IPS DF 6.9 (cell line): ENCODE data around the gene MAML3.

ENCODE experiments used
- DNase-seq: peaks from one replicate; pipeline ENCODE4 v3.0.0-alpha.2; 2013; ENCODE audit warnings: low read depth, low spot score
- H3K27ac ChIP-seq: one replicate; pipeline ENCODE4 v1.5.1; 2013; ENCODE audit warnings: low read length, control low read depth
- H3K27me3 ChIP-seq: 2 replicates; pipeline ENCODE4 v1.6.1; 2013; ENCODE audit warnings: mild to moderate bottlenecking, low read length; ENCODE audit not compliant: control insufficient read depth, insufficient read depth
- H3K36me3 ChIP-seq: 2 replicates; pipeline ENCODE4 v1.6.1; 2013; ENCODE audit warnings: low read length; ENCODE audit not compliant: control insufficient read depth, insufficient read depth
- H3K4me1 ChIP-seq: 2 replicates; pipeline ENCODE4 v1.6.1; 2013; ENCODE audit warnings: low read length; ENCODE audit not compliant: control insufficient read depth, insufficient read depth
- H3K4me3 ChIP-seq: 2 replicates; pipeline ENCODE4 v1.5.1; 2013; ENCODE audit warnings: mild to moderate bottlenecking, low read length
- H3K9me3 ChIP-seq: 2 replicates; pipeline ENCODE4 v1.6.1; 2013; ENCODE audit warnings: low read length, inconsistent platforms; ENCODE audit not compliant: control insufficient read depth, insufficient read depth
- WGBS: extraction: QIAGEN DNeasy Blood & Tissue Kit; methylation state at CpG from one replicate; pipeline ENCODE4 v1.1.7; 2013; ENCODE audit warnings: mixed read lengths, missing lambda C conversion rate; ENCODE audit not compliant: insufficient read length, insufficient coverage; 5-methylcytosine and 5-hydroxymethylcytosine counted together

Gene MAML3

DNA sequence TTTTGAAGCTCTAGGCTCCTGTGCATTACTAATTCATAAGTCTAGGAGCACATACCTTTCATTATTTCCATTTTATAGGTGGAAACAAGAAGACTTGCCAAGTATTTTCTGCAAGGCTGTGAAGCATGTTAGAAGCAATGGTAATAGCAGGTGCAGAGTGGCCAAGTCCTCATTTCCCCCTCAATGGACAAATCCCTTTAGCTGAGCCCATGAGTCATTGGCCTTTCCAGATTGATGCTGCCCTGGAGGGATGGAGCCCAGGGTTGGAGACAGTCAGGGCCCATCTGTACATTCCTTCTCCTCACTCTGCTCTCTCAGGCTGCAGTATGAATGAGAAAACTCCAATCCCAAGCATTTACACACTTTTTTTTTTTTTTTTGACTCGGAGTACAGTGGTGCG lies 481.8 kb downstream of the MAML3 start:
- Histone ChIP-seq H3K27me3 (no peaks in the 10 kb centered on the region), H3K27ac (no peak overlapping the region), H3K36me3 (no peaks in the 10 kb centered on the region), H3K4me1 (no peaks in the 10 kb centered on the region), H3K9me3 (no peaks in the 10 kb centered on the region), H3K4me3 (no peak overlapping the region)
- no CpG with 5 or more reads among the region's 2 CpGs for WGBS
- DNase-seq, result no peak

DNA sequence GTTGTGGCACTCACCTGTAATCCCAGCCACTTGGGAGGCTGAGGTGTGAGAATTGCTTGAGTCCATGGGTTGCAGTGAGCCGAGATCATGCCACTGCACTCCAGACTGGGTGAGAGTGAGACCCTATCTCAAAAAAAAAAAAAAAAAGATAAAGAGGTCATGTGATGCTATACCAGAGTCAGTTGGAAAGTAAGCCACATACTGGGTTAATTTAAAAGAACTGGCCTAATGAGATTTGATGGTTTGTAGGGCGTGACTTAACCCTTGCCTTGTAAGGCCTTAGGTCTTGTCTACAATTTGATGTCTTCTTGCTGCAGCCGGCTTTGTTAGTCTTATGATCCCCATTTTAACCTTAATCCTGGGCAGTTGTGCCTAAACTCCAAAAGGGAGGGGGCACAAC lies 483.2 kb downstream of the MAML3 start:
- no peaks in the 10 kb centered on the region for H3K36me3 ChIP-seq
- DNase-seq, result no peak
- H3K4me3 ChIP-seq, result no peak overlapping the region
- no peaks in the 10 kb centered on the region for H3K27me3 ChIP-seq
- no peaks in the 10 kb centered on the region for H3K9me3 ChIP-seq
- H3K4me1 ChIP-seq, result no peaks in the 10 kb centered on the region
- H3K27ac ChIP-seq, result no peak overlapping the region
- no CpG with 5 or more reads among the region's 3 CpGs for WGBS

DNA sequence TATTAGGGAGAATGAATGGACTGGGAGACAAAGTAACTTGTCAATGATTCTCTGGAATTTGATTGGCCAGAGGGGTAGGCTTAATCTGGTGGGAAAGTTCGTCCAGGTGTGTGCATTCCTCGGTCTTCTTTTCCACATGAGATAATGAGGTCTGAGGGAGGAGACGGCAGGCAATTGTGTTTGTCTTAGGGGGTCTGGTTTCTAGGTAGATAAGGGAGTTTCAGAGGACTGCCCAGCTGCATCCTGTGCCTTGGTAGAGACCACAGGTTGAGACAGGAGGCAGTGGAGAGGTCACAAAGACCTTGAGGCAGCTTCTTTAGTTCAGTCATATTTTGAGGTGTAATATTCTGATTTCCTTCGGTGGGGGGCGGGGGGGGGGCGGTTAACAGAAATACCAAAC lies 484.1 kb downstream of the MAML3 start:
- no peaks in the 10 kb centered on the region for H3K36me3 ChIP-seq
- no peak for DNase-seq
- H3K4me3 ChIP-seq, result no peak overlapping the region
- H3K4me1 ChIP-seq, result no peaks in the 10 kb centered on the region
- H3K9me3 ChIP-seq, result no peaks in the 10 kb centered on the region
- no CpG with 5 or more reads among the region's 6 CpGs for WGBS
- no peak overlapping the region for H3K27ac ChIP-seq
- no peaks in the 10 kb centered on the region for H3K27me3 ChIP-seq

DNA sequence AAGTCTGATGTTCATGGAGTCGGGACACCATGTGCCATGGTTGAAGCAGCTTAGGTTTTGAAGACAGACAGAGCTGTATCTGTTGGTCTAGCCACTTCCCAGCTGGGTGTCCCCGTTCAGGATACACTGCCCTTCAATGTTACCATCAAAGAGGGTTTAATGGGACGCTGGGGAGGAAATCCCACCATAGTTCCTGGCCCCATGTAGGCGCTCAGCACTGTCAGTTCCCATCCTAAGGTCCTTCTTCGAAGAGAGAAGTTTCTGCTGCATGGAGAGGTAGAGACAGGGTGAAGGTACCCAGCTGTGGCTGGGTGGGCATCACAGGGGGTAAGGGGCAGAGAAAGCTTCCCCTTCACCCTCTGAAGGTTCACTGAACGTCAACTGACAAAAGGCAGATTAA lies 484.6 kb downstream of the MAML3 start:
- no peaks in the 10 kb centered on the region for H3K27me3 ChIP-seq
- no peak for DNase-seq
- H3K36me3 ChIP-seq, result no peaks in the 10 kb centered on the region
- no peaks in the 10 kb centered on the region for H3K4me1 ChIP-seq
- WGBS, result no CpG with 5 or more reads among the region's 6 CpGs
- H3K9me3 ChIP-seq, result no peaks in the 10 kb centered on the region
- no peak overlapping the region for H3K27ac ChIP-seq
- H3K4me3 ChIP-seq, result no peak overlapping the region

DNA sequence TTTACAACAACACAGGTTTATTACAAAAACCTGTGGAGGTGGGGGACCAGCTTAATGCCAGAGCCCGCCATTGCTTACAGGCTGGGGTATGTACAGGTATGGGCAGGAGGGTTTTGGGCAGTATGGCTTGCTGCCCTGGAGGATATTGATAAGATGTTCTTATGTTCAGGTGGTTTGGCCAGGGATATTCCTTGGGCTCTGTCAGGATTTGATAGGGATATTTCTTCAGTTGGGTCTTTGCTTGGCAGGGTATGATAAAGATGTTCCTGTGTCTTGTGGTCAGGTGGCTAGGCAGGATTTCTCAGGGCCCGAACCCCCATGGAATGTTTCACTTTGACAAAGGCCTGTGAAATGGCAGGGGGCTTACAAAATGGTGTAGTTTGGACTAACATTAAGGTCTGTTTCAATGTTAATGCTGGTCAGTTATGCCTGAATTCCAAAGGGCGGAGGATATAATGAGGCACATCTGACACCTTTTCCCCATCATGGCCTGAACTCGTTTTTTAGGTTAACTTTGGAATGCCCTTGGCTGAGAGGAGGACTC lies 485.3 kb downstream of the MAML3 start:
- no peak overlapping the region for H3K4me3 ChIP-seq
- WGBS, result no CpG with 5 or more reads among the region's 4 CpGs
- no peak for DNase-seq

DNA sequence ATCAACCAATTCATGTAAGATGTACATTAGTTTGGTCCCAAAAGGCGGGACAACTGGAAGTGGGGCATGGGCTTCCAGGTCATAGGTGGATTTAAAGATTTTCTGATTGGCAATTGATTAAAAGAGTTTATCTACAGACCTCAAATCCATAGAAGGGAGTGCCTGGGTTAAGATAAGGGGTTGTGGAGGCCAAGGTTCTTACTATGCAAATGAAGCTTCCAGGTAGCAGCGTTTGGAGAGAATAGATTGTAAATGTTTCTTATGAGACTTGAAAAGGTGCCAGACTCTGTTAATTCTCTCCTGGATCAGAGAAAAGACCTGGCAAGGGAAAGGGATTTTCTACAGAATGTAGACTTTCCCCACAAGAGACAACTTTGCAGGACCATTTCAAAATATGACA lies 485.9 kb downstream of the MAML3 start:
- DNase-seq, result no peak

More for the DNA sequence above, 485.3 kb downstream of the MAML3 start:
- Histone ChIP-seq H3K4me1 (no peaks in the 10 kb centered on the region), H3K9me3 (no peaks in the 10 kb centered on the region), H3K27me3 (no peaks in the 10 kb centered on the region), H3K27ac (no peak overlapping the region), H3K36me3 (no peaks in the 10 kb centered on the region)

More for the DNA sequence above, 485.9 kb downstream of the MAML3 start:
- no peak overlapping the region for H3K4me3 ChIP-seq
- H3K9me3 ChIP-seq, result no peaks in the 10 kb centered on the region
- no peaks in the 10 kb centered on the region for H3K4me1 ChIP-seq
- H3K27me3 ChIP-seq, result no peaks in the 10 kb centered on the region
- WGBS, result no CpG with 5 or more reads among the region's 2 CpGs
- H3K36me3 ChIP-seq, result no peaks in the 10 kb centered on the region
- no peak overlapping the region for H3K27ac ChIP-seq
